ENCODE measurements around the gene TOR1A.

TOR1A gene

GRCh38 chr9:129765764-129766317 is 58.1 kb downstream of the TOR1A start:
- H3K4me1 Mint-ChIP-seq, result no peaks in the 10 kb centered on the region
- H3K27me3 Mint-ChIP-seq, result no peaks in the 10 kb centered on the region
- H3K4me3 Mint-ChIP-seq, result no peak overlapping the region
- H3K27ac Mint-ChIP-seq, result no peak overlapping the region
- H3K9me3 Mint-ChIP-seq, result no peaks in the 10 kb centered on the region
- DNase-seq (no peak), ATAC-seq (no peak)

GRCh38 chr9:129762985-129763926 is 60.7 kb downstream of the TOR1A start:
- Mint-ChIP-seq H3K9me3 (no peaks in the 10 kb centered on the region), H3K27ac (no peak overlapping the region), H3K27me3 (peaks cover 3% of the 10 kb centered on the region), H3K4me1 (peaks cover 2% of the 10 kb centered on the region), H3K4me3 (no peak overlapping the region)
- DNase-seq, result no peak
- ATAC-seq, result no peak

Data from stimulated activated naive CD8-positive, alpha-beta T cell treated with anti-CD3 and anti-CD28 coated beads, Interleukin-15, amount 100 ng/mL, for 72 hours (primary cell).